Measurements from ENCODE around the gene OR5H2.

GRCh38 chr3:98329392-98330124 is 47.3 kb downstream of the OR5H2 start:
- TF ChIP-seq POLR2A (IDR thresholded peaks at IDR 0.05) (no peak), POLR2AphosphoS5 (IDR thresholded peaks at IDR 0.05) (no peak)
- TF ChIP-seq, protein P1, sequence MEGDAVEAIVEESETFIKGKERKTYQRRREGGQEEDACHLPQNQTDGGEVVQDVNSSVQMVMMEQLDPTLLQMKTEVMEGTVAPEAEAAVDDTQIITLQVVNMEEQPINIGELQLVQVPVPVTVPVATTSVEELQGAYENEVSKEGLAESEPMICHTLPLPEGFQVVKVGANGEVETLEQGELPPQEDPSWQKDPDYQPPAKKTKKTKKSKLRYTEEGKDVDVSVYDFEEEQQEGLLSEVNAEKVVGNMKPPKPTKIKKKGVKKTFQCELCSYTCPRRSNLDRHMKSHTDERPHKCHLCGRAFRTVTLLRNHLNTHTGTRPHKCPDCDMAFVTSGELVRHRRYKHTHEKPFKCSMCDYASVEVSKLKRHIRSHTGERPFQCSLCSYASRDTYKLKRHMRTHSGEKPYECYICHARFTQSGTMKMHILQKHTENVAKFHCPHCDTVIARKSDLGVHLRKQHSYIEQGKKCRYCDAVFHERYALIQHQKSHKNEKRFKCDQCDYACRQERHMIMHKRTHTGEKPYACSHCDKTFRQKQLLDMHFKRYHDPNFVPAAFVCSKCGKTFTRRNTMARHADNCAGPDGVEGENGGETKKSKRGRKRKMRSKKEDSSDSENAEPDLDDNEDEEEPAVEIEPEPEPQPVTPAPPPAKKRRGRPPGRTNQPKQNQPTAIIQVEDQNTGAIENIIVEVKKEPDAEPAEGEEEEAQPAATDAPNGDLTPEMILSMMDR (IDR thresholded peaks at IDR 0.05), result peak in 2 of 3 donors; percentile 47 to 56

All from breast epithelium (tissue), 3 donors.